ENCODE results near the gene PHTF1. TPM values are rescaled to one million over a fixed set of nuclear protein-coding genes. Genes with fewer than 3 reads are reported as not detected.

PHTF1 gene
- total and polyA plus RNA-seq, 4 donors, result 9.5 to 29.7 (median 19.5) TPM

- no peaks in the 10 kb centered on the region for H3K9me3 ChIP-seq (ENCODE audit: control insufficient read depth in 4 of 4, insufficient read depth in 3 of 4, low read length in 3 of 4)
- no peak for TF ChIP-seq CTCF (IDR thresholded peaks at IDR 0.05; ENCODE audit: control extremely low read depth, extremely low read depth)
- H3K27me3 ChIP-seq (ENCODE audit: control insufficient read depth in 3 of 3, insufficient read depth in 3 of 3, low read length in 2 of 3), result no peaks in the 10 kb centered on the region
- 63 to 77% methylated on average over 1 of the region's 1 CpG for WGBS, 2 donors
- ATAC-seq (ENCODE audit: insufficient read depth, low FRiP score) (no peak), DNase-seq (no peak)
- no peak overlapping the region for H3K9ac ChIP-seq (ENCODE audit: insufficient read depth in 1 of 2, low read length in 2 of 2)
- no peak overlapping the region for H3K4me3 ChIP-seq
- peaks cover 4 to 34% (median 8%) of the 10 kb centered on the region in 5 donors for H3K4me1 ChIP-seq (ENCODE audit: control insufficient read depth in 5 of 5, insufficient read depth in 5 of 5, low read length in 5 of 5)
- H3K27ac ChIP-seq (ENCODE audit: low read depth in 1 of 2, low read length in 1 of 2), result no peak overlapping the region
- H3K36me3 ChIP-seq (ENCODE audit: control insufficient read depth in 4 of 4, insufficient read depth in 4 of 4, low read length in 4 of 4), result peaks cover 0 to 9% (median 1%) of the 10 kb centered on the region in 4 donors
These were observed 26.8 kb upstream of the PHTF1 start for GRCh38 chr1:113786069-113786468.

- 76 to 78% methylated on average over 5 of the region's 5 CpGs for WGBS, 2 donors
- Histone ChIP-seq H3K36me3 (ENCODE audit: control insufficient read depth in 4 of 4, insufficient read depth in 4 of 4, low read length in 4 of 4) (peaks cover 0 to 6% (median 0%) of the 10 kb centered on the region in 4 donors), H3K9me3 (ENCODE audit: control insufficient read depth in 4 of 4, insufficient read depth in 3 of 4, low read length in 3 of 4) (no peaks in the 10 kb centered on the region), H3K9ac (ENCODE audit: insufficient read depth in 1 of 2, low read length in 2 of 2) (no peak overlapping the region), H3K27me3 (ENCODE audit: control insufficient read depth in 3 of 3, insufficient read depth in 3 of 3, low read length in 2 of 3) (no peaks in the 10 kb centered on the region), H3K27ac (ENCODE audit: low read depth in 1 of 2, low read length in 1 of 2) (peak overlapping the region; percentile 62 to 84), H3K4me1 (ENCODE audit: control insufficient read depth in 5 of 5, insufficient read depth in 5 of 5, low read length in 5 of 5) (peaks cover 5 to 28% (median 8%) of the 10 kb centered on the region in 5 donors), H3K4me3 (no peak overlapping the region)
- no peak for TF ChIP-seq CTCF (IDR thresholded peaks at IDR 0.05; ENCODE audit: control extremely low read depth, extremely low read depth)
- ATAC-seq (ENCODE audit: insufficient read depth, low FRiP score) (peak; percentile 54), DNase-seq (peak in 1 of 3 donors; percentile 13)
These were observed 25.0 kb upstream of the PHTF1 start for GRCh38 chr1:113784104-113784779.

DNA sequence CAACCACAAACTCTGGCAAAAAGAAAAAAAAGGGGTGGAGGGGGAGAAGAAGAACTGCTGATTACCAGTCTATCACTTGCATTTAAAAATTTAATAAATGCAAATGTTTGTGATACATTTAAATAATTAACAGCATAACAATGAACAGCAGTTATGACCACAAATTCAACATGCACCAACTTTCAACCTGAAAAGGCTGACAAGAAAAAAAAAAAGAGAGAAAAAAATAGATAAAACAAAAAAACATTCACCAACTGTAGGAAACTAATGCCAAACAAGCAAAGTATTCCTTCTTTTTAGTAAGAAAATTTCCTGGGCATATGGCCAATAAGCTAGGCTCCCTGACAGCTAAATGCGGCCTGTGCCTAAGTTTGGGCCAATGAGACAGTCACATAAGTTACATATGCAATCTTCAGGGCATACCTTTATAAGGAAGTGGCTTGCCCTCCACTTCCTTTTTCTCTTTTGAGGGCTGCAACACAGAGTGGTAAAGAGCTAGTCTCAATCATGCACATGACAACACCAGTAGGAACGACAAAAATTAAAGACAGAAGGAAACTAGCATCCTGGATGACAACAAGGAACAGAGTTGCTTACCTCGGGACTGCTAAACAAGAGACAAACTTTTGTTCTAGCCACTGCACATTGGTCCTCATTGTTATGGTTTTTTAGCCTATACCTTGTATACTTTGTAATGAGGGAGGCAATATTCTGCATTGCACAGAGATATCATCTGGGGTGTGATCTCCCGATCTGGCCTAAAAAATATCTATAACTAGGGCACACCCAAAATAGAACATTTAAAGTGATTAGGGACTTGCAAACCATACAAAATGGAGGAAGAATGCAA is 24.2 kb upstream of the PHTF1 start:
- Histone ChIP-seq H3K4me3 (no peak overlapping the region), H3K36me3 (ENCODE audit: control insufficient read depth in 4 of 4, insufficient read depth in 4 of 4, low read length in 4 of 4) (no peaks in the 10 kb centered on the region), H3K27ac (ENCODE audit: low read depth in 1 of 2, low read length in 1 of 2) (peak overlapping the region; percentile 62 to 68), H3K27me3 (ENCODE audit: control insufficient read depth in 3 of 3, insufficient read depth in 3 of 3, low read length in 2 of 3) (no peaks in the 10 kb centered on the region), H3K9me3 (ENCODE audit: control insufficient read depth in 4 of 4, insufficient read depth in 3 of 4, low read length in 3 of 4) (no peaks in the 10 kb centered on the region), H3K9ac (ENCODE audit: insufficient read depth in 1 of 2, low read length in 2 of 2) (no peak overlapping the region), H3K4me1 (ENCODE audit: control insufficient read depth in 5 of 5, insufficient read depth in 5 of 5, low read length in 5 of 5) (peaks cover 5 to 26% (median 8%) of the 10 kb centered on the region in 5 donors)
- DNase-seq (peak; percentile 43 to 86 (median 80)), ATAC-seq (ENCODE audit: insufficient read depth, low FRiP score) (peak; percentile 93)
- no peak for TF ChIP-seq CTCF (IDR thresholded peaks at IDR 0.05; ENCODE audit: control extremely low read depth, extremely low read depth)
- 8 to 20% methylated on average over 4 of the region's 4 CpGs for WGBS, 2 donors

Measured in lung (tissue), 12 donors.